Left renal cortex interstitium (tissue), 4 donors: Measurements from ENCODE around the gene GNAI3. TPM values are rescaled to one million over a fixed set of nuclear protein-coding genes. Genes with fewer than 3 reads are reported as not detected.

Source experiments
- DNase-seq, 4 donors: peaks; one replicate each; pipeline ENCODE4 v3.0.0-alpha.2; 2013; ENCODE audit warnings: low read depth in 4 of 4, low spot score in 2 of 4, missing footprints in 1 of 4
- polyA plus RNA-seq, 4 donors: library from polyadenylated mRNA; unstranded; fragments of 120-200 nt; gene quantifications; one replicate each; pipeline ENCODE4 v1.2.1, GENCODE V29; 2013; ENCODE audit not compliant: insufficient read length in 4 of 4

The GNAI3 gene
- polyA plus RNA-seq, 4 donors = 10.1 to 13.8 (median 12.2) TPM

GRCh38 chr1:109523706-109524105, 24.7 kb upstream of the GNAI3 start:
- DNase-seq = no peak

- no peak for DNase-seq
Observed at GRCh38 chr1:109527098-109527811, 21.2 kb upstream of the GNAI3 start.

- DNase-seq = no peak
Observed at GRCh38 chr1:109527846-109528695, 20.3 kb upstream of the GNAI3 start.

GRCh38 chr1:109528712-109529111, 19.7 kb upstream of the GNAI3 start:
- no peak for DNase-seq

- DNase-seq = no peak
Observed at GRCh38 chr1:109529881-109530456, 18.4 kb upstream of the GNAI3 start.

GRCh38 chr1:109530457-109531087, 17.8 kb upstream of the GNAI3 start:
- no peak for DNase-seq

GRCh38 chr1:109531380-109531779, 17.0 kb upstream of the GNAI3 start:
- DNase-seq = no peak

GRCh38 chr1:109531826-109532364, 16.5 kb upstream of the GNAI3 start:
- no peak for DNase-seq

- peak in 1 of 4 donors; percentile 61 for DNase-seq
Observed at GRCh38 chr1:109532365-109533136, 15.9 kb upstream of the GNAI3 start.

- DNase-seq = no peak
Observed at GRCh38 chr1:109534307-109534858, 14.0 kb upstream of the GNAI3 start.

- DNase-seq = no peak
Observed at GRCh38 chr1:109535481-109535880, 12.9 kb upstream of the GNAI3 start.

GRCh38 chr1:109535971-109536491, 12.4 kb upstream of the GNAI3 start:
- no peak for DNase-seq

- DNase-seq = no peak
Observed at GRCh38 chr1:109537450-109538178, 10.8 kb upstream of the GNAI3 start.

- no peak for DNase-seq
Observed at GRCh38 chr1:109538827-109539555, 9.4 kb upstream of the GNAI3 start.

- DNase-seq = no peak
Observed at GRCh38 chr1:109539676-109540075, 8.7 kb upstream of the GNAI3 start, which contains the start of gene GPR61. TSS of gene GPR61 (plus strand) at chr1:109539872. CDS start at chr1:109543023, 3,151 bp downstream.

- DNase-seq = no peak
Observed at GRCh38 chr1:109541102-109541501, 7.3 kb upstream of the GNAI3 start.

GRCh38 chr1:109542657-109543056, 5.8 kb upstream of the GNAI3 start:
- DNase-seq = no peak
